Memory B cell (primary cell): ENCODE results near the gene SLAMF7.
"Not testable (repeated sequence)": the region's sequence is repeated elsewhere in the genome, so short reads cannot be mapped to it uniquely, and the experiment has no call there.

ENCODE experiments used
- ATAC-seq: fragments of 150-1000 bp; cut with Tn5 transposase; 2 replicates; pipeline ENCODE4 v1.10.0; 2021; ENCODE audit warnings: low read depth, mild to moderate bottlenecking, moderate library complexity
- DNase-seq, 2 donors: peaks; one replicate each; pipeline ENCODE4 v3.0.0; 2022; ENCODE audit warnings: low spot score in 2 of 2
- H3K27ac Mint-ChIP-seq: one replicate; pipeline ENCODE4 v1.8.0; 2022; ENCODE audit warnings: mild to moderate bottlenecking, moderate library complexity, mixed read lengths
- H3K27me3 Mint-ChIP-seq: one replicate; pipeline ENCODE4 v1.8.0; 2022; ENCODE audit warnings: mixed read lengths
- H3K36me3 Mint-ChIP-seq: one replicate; pipeline ENCODE4 v1.8.0; 2022; ENCODE audit warnings: mild to moderate bottlenecking, mixed read lengths
- H3K4me1 Mint-ChIP-seq: one replicate; pipeline ENCODE4 v1.8.0; 2022; ENCODE audit warnings: mixed read lengths
- H3K4me3 Mint-ChIP-seq: one replicate; pipeline ENCODE4 v1.8.0; 2022; ENCODE audit warnings: mild to moderate bottlenecking, moderate library complexity, mixed read lengths
- H3K9me3 Mint-ChIP-seq: one replicate; pipeline ENCODE4 v1.8.0; 2022; ENCODE audit warnings: mixed read lengths

The SLAMF7 gene

DNA sequence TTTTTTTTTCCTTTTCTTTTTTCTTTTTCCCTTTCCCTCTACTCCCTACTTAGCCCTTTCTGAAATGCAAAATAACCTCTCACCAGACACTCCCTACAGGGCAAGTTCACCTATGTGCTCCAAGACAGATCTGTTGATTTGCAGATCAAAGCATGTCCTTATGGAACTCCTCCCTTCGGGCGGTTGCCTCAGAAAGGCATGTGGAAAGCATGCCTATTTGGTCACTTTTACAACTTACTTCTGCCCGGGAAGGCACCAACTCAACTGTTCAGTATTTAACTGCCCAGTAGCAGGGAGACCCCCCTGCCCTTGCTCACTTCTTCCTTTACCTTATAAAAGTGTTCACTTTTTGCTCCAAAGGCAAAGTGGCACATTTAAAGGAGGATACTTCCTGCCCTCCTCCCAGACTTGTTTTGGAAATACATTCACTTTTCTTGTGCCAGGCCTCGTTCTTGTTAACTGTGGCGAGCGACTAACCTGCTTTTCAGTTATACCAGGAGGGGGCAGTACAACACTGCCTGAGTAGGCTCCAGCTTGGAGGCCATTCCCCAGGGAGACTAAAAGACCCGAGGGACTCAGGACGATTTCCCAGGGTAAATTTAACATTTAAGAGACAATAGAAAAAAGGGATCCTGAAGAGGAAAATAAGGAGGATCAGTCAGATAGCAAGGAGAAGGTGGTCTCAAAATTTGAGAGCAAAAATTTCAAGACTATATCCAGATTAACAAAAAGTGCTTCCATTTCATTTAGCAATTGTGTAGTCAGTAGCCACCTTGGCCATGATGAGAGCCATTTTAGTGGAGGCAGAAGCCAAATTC, 12.3 kb upstream of the SLAMF7 start:
- ATAC-seq (peak; percentile 93), DNase-seq (peak; percentile 63 to 79)
- Mint-ChIP-seq H3K4me1 (peaks cover 6% of the 10 kb centered on the region), H3K27ac (no peak overlapping the region), H3K27me3 (no peaks in the 10 kb centered on the region), H3K36me3 (peaks cover 2% of the 10 kb centered on the region), H3K9me3 (no peaks in the 10 kb centered on the region), H3K4me3 (no peak overlapping the region)

GRCh38 chr1:160727316-160727640, 11.8 kb upstream of the SLAMF7 start:
- DNase-seq, result no peak
- H3K27me3 Mint-ChIP-seq, result no peaks in the 10 kb centered on the region
- peaks cover 2% of the 10 kb centered on the region for H3K36me3 Mint-ChIP-seq
- no peak overlapping the region for H3K4me3 Mint-ChIP-seq
- no peak for ATAC-seq
- no peaks in the 10 kb centered on the region for H3K9me3 Mint-ChIP-seq
- H3K4me1 Mint-ChIP-seq, result peaks cover 7% of the 10 kb centered on the region
- H3K27ac Mint-ChIP-seq, result no peak overlapping the region

GRCh38 chr1:160731564-160731963, 7.5 kb upstream of the SLAMF7 start:
- not testable (repeated sequence) for H3K36me3 Mint-ChIP-seq

DNA sequence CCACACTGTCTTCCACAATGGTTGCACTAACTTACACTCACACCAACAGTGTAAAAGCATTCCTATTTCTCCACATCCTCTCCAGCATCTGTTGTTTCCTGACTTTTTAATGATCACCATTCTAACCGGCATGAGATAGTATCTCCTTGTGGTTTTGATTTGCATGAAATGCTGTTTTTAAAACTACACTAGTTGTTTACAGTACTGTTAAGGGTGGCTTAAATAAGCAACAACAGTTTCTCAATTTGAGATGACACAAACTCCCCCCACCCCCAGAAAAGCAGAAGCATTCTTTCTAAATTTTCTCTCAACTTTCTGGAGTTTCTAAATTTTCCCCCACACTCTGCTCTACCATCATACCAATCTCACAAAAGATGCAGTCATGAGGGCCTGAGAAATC, 7.1 kb upstream of the SLAMF7 start:
- peak overlapping the region; percentile 90 for H3K27ac Mint-ChIP-seq
- H3K36me3 Mint-ChIP-seq, result peaks cover 7% of the 10 kb centered on the region
- H3K4me3 Mint-ChIP-seq, result no peak overlapping the region
- H3K27me3 Mint-ChIP-seq, result no peaks in the 10 kb centered on the region
- no peak for DNase-seq
- H3K9me3 Mint-ChIP-seq, result peaks cover 7% of the 10 kb centered on the region
- no peak for ATAC-seq
- H3K4me1 Mint-ChIP-seq, result peaks cover 23% of the 10 kb centered on the region

More at GRCh38 chr1:160731564-160731963, 7.5 kb upstream of the SLAMF7 start:
- DNase-seq, H3K27ac Mint-ChIP-seq, ATAC-seq, H3K27me3 Mint-ChIP-seq, H3K4me3 Mint-ChIP-seq, H3K9me3 Mint-ChIP-seq: not testable (repeated sequence)
- peaks cover 23% of the 10 kb centered on the region for H3K4me1 Mint-ChIP-seq

DNA sequence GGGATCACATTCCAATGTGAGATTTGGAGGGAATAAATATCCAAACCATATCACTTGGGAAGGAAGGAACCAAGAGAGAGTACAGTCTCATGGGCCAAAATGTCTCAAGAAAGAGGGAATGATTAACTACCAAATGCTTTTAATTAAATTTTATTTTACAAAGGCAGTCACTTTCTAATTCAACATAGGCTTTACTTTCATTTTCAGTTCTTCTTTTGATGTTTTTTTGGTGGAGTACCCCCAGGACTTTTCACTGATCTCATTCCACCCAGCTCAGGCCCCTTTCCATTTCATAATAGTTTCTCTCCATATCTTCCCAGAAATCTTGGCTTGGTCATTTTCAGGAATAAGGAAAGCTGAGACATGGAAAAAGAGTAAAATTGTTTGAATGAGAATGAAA, 5.1 kb upstream of the SLAMF7 start:
- peak; percentile 77 for ATAC-seq
- Mint-ChIP-seq H3K4me3 (peak overlapping the region; percentile 49), H3K27ac (peak overlapping the region; percentile 90)

GRCh38 chr1:160734301-160734700, 4.7 kb upstream of the SLAMF7 start:
- Mint-ChIP-seq H3K27ac (peak overlapping the region; percentile 90), H3K4me1 (peaks cover 33% of the 10 kb centered on the region), H3K27me3 (no peaks in the 10 kb centered on the region), H3K9me3 (peaks cover 7% of the 10 kb centered on the region), H3K4me3 (peak overlapping the region; percentile 49), H3K36me3 (peaks cover 9% of the 10 kb centered on the region)
- ATAC-seq (no peak), DNase-seq (no peak)

More for the DNA sequence above, 5.1 kb upstream of the SLAMF7 start:
- Mint-ChIP-seq H3K9me3 (peaks cover 7% of the 10 kb centered on the region), H3K27me3 (no peaks in the 10 kb centered on the region), H3K36me3 (peaks cover 9% of the 10 kb centered on the region), H3K4me1 (peaks cover 29% of the 10 kb centered on the region)
- DNase-seq, result no peak

- H3K4me1 Mint-ChIP-seq, result peaks cover 46% of the 10 kb centered on the region
- H3K4me3 Mint-ChIP-seq, result no peak overlapping the region
- H3K27me3 Mint-ChIP-seq, result no peaks in the 10 kb centered on the region
- ATAC-seq (no peak), DNase-seq (no peak)
- H3K36me3 Mint-ChIP-seq, result peaks cover 8% of the 10 kb centered on the region
- peaks cover 4% of the 10 kb centered on the region for H3K9me3 Mint-ChIP-seq
- H3K27ac Mint-ChIP-seq, result peak overlapping the region; percentile 91
Measured at GRCh38 chr1:160738271-160738670, 776 bp upstream of the SLAMF7 start.

GRCh38 chr1:160740133-160740688, 1.2 kb downstream of the SLAMF7 start:
- DNase-seq (no peak), ATAC-seq (no peak)
- H3K27me3 Mint-ChIP-seq, result no peaks in the 10 kb centered on the region
- peaks cover 45% of the 10 kb centered on the region for H3K4me1 Mint-ChIP-seq
- peak overlapping the region; percentile 39 for H3K4me3 Mint-ChIP-seq
- peaks cover 4% of the 10 kb centered on the region for H3K9me3 Mint-ChIP-seq
- peaks cover 8% of the 10 kb centered on the region for H3K36me3 Mint-ChIP-seq
- peak overlapping the region; percentile 91 for H3K27ac Mint-ChIP-seq

- no peak for ATAC-seq
- peaks cover 2% of the 10 kb centered on the region for H3K9me3 Mint-ChIP-seq
Measured at GRCh38 chr1:160741092-160741501, 2.0 kb downstream of the SLAMF7 start.

DNA sequence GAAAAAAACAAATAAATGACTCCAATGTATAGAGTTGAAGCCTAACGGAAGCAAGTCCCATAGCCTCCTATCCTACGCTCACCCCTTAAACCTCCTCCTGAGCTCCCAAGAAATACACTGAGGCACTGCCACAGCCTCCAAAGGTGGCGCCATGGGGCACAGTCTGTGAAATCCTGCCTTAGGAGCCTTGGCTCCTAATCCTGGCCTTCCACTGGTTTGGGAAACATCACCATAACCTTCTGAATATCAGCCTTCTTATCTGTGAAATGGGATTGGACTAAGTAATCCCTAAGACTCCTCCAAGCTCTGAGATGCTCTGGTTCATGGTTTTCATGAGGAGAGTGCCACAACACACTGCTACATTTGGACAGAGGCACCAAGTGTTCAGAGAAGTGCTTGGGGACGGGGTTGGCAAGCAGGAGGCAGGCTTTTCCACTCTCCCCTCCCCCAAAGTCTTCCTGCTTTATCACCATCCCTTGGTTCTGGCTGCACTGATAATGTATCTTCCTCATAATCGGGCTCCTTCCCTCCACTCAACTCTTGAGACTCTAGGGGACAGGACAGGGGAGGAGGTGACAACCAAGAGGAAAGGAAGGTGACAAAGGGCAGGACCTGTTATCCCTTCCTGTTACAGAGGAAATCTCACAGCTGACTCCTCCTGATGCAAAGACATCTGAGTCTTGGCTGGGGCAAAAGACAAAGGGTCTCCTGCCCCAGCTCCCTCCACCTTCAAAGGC, 2.7 kb downstream of the SLAMF7 start:
- peaks cover 45% of the 10 kb centered on the region for H3K4me1 Mint-ChIP-seq
- no peak for ATAC-seq
- DNase-seq, result no peak
- H3K27ac Mint-ChIP-seq, result peak overlapping the region; percentile 38
- H3K36me3 Mint-ChIP-seq, result peaks cover 8% of the 10 kb centered on the region
- no peak overlapping the region for H3K4me3 Mint-ChIP-seq
- peaks cover 2% of the 10 kb centered on the region for H3K9me3 Mint-ChIP-seq
- H3K27me3 Mint-ChIP-seq, result no peaks in the 10 kb centered on the region

More at GRCh38 chr1:160741092-160741501, 2.0 kb downstream of the SLAMF7 start:
- Mint-ChIP-seq H3K4me3 (no peak overlapping the region), H3K36me3 (peaks cover 8% of the 10 kb centered on the region), H3K27ac (peak overlapping the region; percentile 12), H3K27me3 (no peaks in the 10 kb centered on the region), H3K4me1 (peaks cover 45% of the 10 kb centered on the region)
- DNase-seq, result no peak

GRCh38 chr1:160742428-160743127, 3.5 kb downstream of the SLAMF7 start:
- Mint-ChIP-seq H3K27me3 (no peaks in the 10 kb centered on the region), H3K36me3 (peaks cover 5% of the 10 kb centered on the region), H3K4me1 (peaks cover 45% of the 10 kb centered on the region), H3K4me3 (no peak overlapping the region), H3K9me3 (no peaks in the 10 kb centered on the region), H3K27ac (peak overlapping the region; percentile 38)
- DNase-seq (no peak), ATAC-seq (no peak)

GRCh38 chr1:160743266-160743665, 4.2 kb downstream of the SLAMF7 start:
- no peak for ATAC-seq
- peak overlapping the region; percentile 38 for H3K27ac Mint-ChIP-seq

GRCh38 chr1:160744199-160744851, 5.3 kb downstream of the SLAMF7 start:
- Mint-ChIP-seq H3K9me3 (no peaks in the 10 kb centered on the region), H3K4me3 (peak overlapping the region; percentile 17), H3K27ac (peak overlapping the region; percentile 53), H3K36me3 (peaks cover 5% of the 10 kb centered on the region), H3K27me3 (no peaks in the 10 kb centered on the region), H3K4me1 (peaks cover 42% of the 10 kb centered on the region)
- no peak for DNase-seq
- ATAC-seq, result peak; percentile 39

More at GRCh38 chr1:160743266-160743665, 4.2 kb downstream of the SLAMF7 start:
- H3K9me3 Mint-ChIP-seq, result no peaks in the 10 kb centered on the region
- peaks cover 43% of the 10 kb centered on the region for H3K4me1 Mint-ChIP-seq
- no peak for DNase-seq
- no peaks in the 10 kb centered on the region for H3K27me3 Mint-ChIP-seq
- H3K36me3 Mint-ChIP-seq, result peaks cover 5% of the 10 kb centered on the region
- no peak overlapping the region for H3K4me3 Mint-ChIP-seq
